Stimulated activated CD8-positive, alpha-beta memory T cell treated with anti-CD3 and anti-CD28 coated beads, Interleukin-12 subunit alpha, Interleukin-12 subunit beta, amount 100 ng/mL, for 1 hour (primary cell): ENCODE results near the gene ZAR1L.
A peak's percentile ranks its signal among the peaks of the same experiment; 100 is the strongest.

Experiments
- DNase-seq: peaks from one replicate; pipeline ENCODE4 v3.0.0-alpha.2; 2020; ENCODE audit warnings: low read depth

ZAR1L gene

GRCh38 chr13:32302461-32302860 lies 12.7 kb downstream of the ZAR1L start:
- no peak for DNase-seq

GRCh38 chr13:32300920-32301319 lies 14.2 kb downstream of the ZAR1L start:
- DNase-seq: no peak

- DNase-seq: no peak
These were observed 14.8 kb downstream of the ZAR1L start for GRCh38 chr13:32300406-32300805.

- no peak for DNase-seq
These were observed 15.3 kb downstream of the ZAR1L start for GRCh38 chr13:32299893-32300292.

GRCh38 chr13:32298695-32299094 lies 16.5 kb downstream of the ZAR1L start:
- no peak for DNase-seq

- no peak for DNase-seq
These were observed 18.0 kb downstream of the ZAR1L start for GRCh38 chr13:32297206-32297605.

- no peak for DNase-seq
These were observed 29.6 kb downstream of the ZAR1L start for GRCh38 chr13:32285633-32285965.

GRCh38 chr13:32284927-32285632 lies 30.1 kb downstream of the ZAR1L start:
- no peak for DNase-seq

- DNase-seq: no peak
These were observed 33.0 kb downstream of the ZAR1L start for GRCh38 chr13:32282096-32282711.

- no peak for DNase-seq
These were observed 34.1 kb downstream of the ZAR1L start for GRCh38 chr13:32281096-32281495.

- DNase-seq: no peak
These were observed 36.7 kb downstream of the ZAR1L start for GRCh38 chr13:32278426-32278825.

GRCh38 chr13:32277839-32278238 lies 37.3 kb downstream of the ZAR1L start:
- no peak for DNase-seq

- DNase-seq: no peak
These were observed 43.0 kb downstream of the ZAR1L start for GRCh38 chr13:32272021-32272683.

- DNase-seq: peak; percentile 22
These were observed 47.2 kb downstream of the ZAR1L start for GRCh38 chr13:32267836-32268439.

- no peak for DNase-seq
These were observed 49.0 kb downstream of the ZAR1L start for GRCh38 chr13:32266130-32266529.

GRCh38 chr13:32265726-32266125 lies 49.4 kb downstream of the ZAR1L start:
- no peak for DNase-seq

- DNase-seq: no peak
These were observed 50.8 kb downstream of the ZAR1L start for GRCh38 chr13:32264407-32264806.

GRCh38 chr13:32262619-32263018 lies 52.5 kb downstream of the ZAR1L start:
- DNase-seq: no peak

GRCh38 chr13:32262165-32262564 lies 53.0 kb downstream of the ZAR1L start:
- no peak for DNase-seq

- DNase-seq: no peak
These were observed 53.6 kb downstream of the ZAR1L start for GRCh38 chr13:32261567-32261966.

GRCh38 chr13:32259116-32259515 lies 56.0 kb downstream of the ZAR1L start:
- DNase-seq: no peak

- DNase-seq: no peak
These were observed 57.5 kb downstream of the ZAR1L start for GRCh38 chr13:32257649-32258048.

GRCh38 chr13:32256243-32256642 lies 58.9 kb downstream of the ZAR1L start:
- DNase-seq: no peak
